Measurements from ENCODE around the gene RCOR1. TPM values are rescaled to one million over a fixed set of nuclear protein-coding genes. Genes with fewer than 3 reads are reported as not detected.

RCOR1 gene
- polyA plus RNA-seq, 3 donors = 3.6 to 8.8 (median 7.4) TPM

GRCh38 chr14:102775855-102776760, 183.7 kb downstream of the RCOR1 start:
- no peak overlapping the region for H3K27ac ChIP-seq (ENCODE audit: low read depth, low read length)
- 82 to 88% (median 87%) methylated on average over 22 of the region's 22 CpGs for WGBS, 3 donors

DNA sequence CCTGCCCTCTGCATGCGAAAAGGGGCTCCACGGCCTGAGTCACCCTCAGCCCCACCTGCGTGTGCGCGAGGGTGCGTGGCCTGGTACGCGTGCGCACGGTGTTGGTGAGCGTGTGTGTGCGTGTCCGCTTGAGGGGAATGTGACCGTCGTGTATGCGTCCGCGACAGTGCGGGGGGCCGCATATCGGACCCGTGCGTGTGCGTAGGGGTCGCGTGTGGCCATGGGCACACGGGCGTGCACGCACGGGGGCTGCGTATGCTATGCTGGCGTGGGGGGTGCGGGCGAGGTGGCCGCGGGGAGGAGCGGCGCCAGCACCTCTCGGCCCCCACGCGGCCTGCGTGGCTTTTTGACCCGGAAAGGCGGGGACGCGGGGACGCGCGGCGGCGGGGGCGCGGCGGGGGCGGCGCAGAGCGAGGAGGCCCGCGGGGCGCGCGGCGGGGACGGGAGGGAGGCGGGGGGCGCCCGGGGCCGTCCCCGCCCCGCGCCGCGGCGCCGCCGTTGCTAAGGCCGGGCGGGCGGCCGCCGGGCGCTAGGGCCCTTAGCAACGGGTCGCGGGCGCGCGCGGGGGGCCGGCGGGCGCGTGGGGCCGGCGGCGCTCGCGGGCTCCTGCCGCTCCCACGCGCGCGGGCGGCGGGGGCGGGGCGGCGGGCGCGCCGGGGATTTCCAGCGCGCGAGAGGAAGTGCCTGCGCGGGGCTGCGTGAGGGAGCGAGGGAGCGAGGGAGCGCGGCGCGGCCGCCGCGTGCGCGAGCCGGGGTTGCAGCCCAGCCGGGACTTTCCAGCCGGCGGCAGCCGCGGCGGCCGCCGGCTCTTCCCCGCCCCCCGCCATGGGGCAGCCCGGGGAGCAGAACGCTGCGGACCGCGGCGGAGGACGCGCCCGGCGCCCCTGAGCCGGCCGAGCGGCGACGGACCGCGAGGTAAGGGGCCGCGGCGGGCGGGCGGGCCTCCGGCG, 184.6 kb downstream of the RCOR1 start, which contains the start of gene TRAF3:
Gene TRAF3 (plus strand): TSS at position 689 of the 950 bp plus-strand sequence. CDS start 92,753 bp downstream, outside the sequence.
- peak within 1 kb of the TSS; percentile 55 for H3K27ac ChIP-seq (ENCODE audit: low read depth, low read length)
- WGBS, 3 donors = 15 to 36% (median 25%) methylated on average over 67 to 142 of the region's 163 CpGs

GRCh38 chr14:102777711-102778337, 185.4 kb downstream of the RCOR1 start:
- WGBS, 3 donors = 0 to 1% (median 0%) methylated on average over 65 to 98 of the region's 98 CpGs
- peak overlapping the region; percentile 55 for H3K27ac ChIP-seq (ENCODE audit: low read depth, low read length)

DNA sequence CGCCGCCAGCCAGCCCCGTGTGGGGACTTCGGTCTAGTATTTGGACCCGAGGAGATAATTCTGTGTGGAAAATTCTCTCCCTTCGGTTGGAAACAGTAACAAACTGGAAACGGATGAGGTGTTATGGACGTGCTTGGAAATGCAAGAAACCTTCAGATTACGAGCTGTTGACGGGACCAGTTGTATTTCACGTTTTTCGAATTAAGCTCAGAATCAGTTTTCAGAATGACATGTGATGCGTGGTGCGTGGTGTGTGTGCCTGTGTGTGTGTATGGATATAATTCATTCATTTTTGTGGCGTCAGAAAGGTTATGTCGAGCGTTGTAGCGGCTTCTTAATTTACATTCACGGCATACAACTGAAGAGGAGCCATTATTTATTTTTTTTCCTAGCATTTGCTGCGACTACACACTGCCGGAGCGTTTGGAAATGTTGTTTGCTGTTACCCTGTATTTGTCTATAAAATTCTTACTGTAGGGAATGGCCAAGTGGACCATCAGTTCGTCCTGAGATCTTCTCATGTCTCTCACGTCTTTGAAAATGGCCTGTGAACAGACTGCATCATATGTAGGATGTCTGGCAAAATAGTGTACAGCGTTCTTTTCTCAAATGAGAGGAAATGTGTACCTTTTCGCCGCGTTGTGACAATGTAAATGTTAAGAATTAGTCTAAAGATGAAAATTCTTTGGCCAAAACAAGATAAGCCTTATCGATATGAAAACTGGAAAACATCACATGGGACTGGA, 186.1 kb downstream of the RCOR1 start:
- peak overlapping the region; percentile 55 for H3K27ac ChIP-seq (ENCODE audit: low read depth, low read length)
- WGBS, 3 donors = 8 to 9% (median 8%) methylated on average over 29 of the region's 29 CpGs

DNA sequence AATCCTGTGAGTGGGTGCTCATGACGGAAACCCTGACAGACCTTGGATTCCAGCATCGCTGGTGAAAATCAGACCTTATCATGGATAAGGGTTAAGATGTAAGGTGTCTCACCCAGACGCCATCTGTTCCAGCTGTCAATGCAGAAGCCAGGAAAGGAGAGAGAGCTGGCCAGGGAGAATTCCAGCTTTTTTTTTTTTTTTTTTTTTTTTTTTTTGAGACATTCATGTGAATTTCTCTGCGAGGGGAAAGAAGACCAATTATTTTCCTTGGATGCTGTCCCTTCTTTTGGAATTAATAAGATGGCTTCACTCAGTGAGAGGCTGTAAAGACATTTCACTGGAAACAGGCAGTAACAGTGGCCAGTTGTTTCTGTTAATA, 186.6 kb downstream of the RCOR1 start:
- no peak overlapping the region for H3K27ac ChIP-seq (ENCODE audit: low read depth, low read length)

GRCh38 chr14:102779574-102780315, 187.3 kb downstream of the RCOR1 start:
- no peak overlapping the region for H3K27ac ChIP-seq (ENCODE audit: low read depth, low read length)
- 61 to 93% (median 69%) methylated on average over 13 of the region's 13 CpGs for WGBS, 3 donors

More for the DNA sequence above, 186.6 kb downstream of the RCOR1 start:
- WGBS, 3 donors = 30 to 51% (median 47%) methylated on average over 4 of the region's 4 CpGs

Other genes starting within 250 kb of the RCOR1 start
- gene CINP, start 229.8 kb upstream of the RCOR1 start, polyA plus RNA-seq = 10 to 100 TPM; 36.9 to 46.3 (median 41.6) TPM
- gene TECPR2, start 229.7 kb upstream of the RCOR1 start, polyA plus RNA-seq = 1 to 10 TPM; 3.3 to 6.1 (median 5.9) TPM
- 10 to 100 TPM in 1 of 3 donors, 1 to 10 TPM in 2; 4.4 to 16.5 (median 7.4) TPM for gene ANKRD9, start 82.9 kb upstream of the RCOR1 start, polyA plus RNA-seq
- gene TRAF3, start 184.8 kb downstream of the RCOR1 start, polyA plus RNA-seq = 10 to 100 TPM in 1 of 3 donors, 1 to 10 TPM in 2; 2.7 to 13.5 (median 7.5) TPM

All from adipose tissue (tissue), 3 donors.